Suppressor macrophage treated with lipopolysaccharide for 1 hour (primary cell): ENCODE results near the gene PSKH1.
A peak's percentile ranks its signal among the peaks of the same experiment; 100 is the strongest.
"Not testable (repeated sequence)": the region's sequence is repeated elsewhere in the genome, so short reads cannot be mapped to it uniquely, and the experiment has no call there.

ENCODE experiments used
- DNase-seq, 3 donors: peaks; one replicate each; pipeline ENCODE4 v3.0.0-alpha.2; 2020 to 2022

The PSKH1 gene

DNA sequence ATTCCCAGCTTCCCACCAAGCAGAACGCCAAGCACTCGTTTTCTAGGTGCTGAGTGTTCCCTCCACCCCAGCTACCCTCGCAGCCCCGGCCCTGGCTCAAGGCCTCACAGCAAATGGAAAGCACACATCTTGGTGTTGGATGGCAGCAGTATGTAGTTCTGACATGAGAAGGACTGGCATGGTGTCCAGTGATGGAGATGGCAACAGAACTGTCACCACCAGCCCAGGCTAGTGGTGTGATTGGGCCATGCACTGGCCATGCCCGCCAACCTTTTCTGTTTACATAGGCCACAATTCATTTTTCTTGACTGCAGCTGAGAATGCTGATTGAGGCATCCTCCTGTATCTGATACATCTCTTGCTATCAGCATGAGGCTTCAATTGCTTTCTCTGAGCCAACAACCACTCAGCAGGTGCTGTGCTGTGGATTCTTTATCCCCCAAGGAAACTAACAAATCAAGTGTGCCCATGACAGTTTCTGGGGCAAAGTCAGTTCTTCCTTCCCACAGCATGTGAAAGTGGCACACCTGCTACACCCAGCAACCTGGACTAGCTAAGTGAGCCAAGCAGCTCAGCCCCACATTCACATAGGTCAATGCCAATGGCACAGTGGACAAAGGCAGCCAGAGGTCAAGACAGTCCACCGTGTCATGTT, 71.5 kb downstream of the PSKH1 start:
- DNase-seq, result no peak

DNA sequence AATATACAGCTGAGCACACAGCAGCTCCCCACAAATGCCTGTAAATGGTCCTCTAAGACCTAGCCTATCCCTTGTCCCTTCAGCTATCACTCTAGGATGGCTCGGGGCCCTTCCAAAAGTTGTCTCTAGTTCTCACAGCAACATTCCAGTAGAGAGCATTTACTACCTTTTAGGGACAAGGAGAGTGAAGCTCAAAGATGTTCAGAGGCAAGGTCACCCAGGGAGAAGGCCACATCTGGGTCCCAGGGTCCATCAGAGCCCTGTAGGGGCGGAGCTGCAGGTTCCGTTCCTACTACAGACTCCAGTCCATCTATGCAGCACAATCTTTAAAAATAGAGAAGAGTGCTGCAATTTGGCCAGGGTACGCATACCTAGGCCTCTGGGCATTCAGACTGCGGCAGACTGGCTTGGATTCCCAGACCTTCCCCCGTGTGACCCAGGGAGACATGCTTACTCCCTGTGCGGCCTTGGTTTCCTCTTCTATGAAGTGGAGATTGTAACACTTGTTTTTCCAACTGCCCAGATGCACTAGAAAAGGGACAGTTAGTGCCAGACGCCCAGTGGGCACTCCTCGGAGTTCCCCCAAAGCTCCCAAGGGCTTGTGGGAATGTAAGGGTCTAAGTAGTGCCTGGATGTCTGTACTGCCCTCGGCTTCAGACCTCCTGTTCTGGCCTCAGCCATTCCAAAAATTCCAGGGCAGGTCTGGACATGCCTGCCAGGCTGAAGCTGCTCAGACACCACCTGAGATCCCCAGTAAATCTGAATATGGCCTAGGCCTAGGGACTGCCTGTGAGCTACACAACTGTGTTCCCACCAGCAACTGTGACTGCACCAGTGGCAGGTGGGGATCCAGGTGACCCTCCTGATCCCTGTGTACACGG, 72.9 kb downstream of the PSKH1 start:
- DNase-seq, result no peak

DNA sequence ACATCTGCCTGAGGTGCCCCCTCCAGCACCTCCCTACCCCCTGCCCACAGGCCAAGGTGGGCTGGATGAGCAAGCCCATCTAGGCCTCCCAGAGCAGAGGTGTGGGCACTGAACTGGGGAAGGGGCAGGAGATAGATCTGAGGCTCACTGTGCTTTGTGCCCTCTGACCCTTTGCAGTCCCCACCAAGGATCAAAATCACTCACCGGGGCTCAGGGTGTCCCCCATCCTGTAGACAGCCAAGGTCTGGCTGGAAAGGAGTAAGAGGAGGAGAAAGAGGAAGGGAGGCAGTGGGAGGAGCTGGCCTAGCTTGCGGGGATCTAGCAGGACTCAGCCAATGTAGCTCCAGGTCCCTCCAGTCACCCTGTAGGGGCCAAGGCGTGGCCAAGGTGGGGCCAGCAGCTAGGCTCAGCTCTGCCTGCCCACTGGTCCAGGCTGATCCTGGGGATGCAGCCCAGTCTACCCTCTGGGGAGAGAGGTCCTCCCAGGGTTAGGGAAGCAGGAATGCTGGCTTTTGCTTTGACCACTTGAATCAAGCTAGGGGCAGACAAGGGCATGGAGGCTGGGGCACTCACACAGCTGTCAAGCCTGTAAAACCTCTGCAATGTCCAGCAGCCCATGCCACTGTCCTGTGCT, 73.6 kb downstream of the PSKH1 start:
- DNase-seq, result peak in 2 of 3 donors; percentile 30 to 52

DNA sequence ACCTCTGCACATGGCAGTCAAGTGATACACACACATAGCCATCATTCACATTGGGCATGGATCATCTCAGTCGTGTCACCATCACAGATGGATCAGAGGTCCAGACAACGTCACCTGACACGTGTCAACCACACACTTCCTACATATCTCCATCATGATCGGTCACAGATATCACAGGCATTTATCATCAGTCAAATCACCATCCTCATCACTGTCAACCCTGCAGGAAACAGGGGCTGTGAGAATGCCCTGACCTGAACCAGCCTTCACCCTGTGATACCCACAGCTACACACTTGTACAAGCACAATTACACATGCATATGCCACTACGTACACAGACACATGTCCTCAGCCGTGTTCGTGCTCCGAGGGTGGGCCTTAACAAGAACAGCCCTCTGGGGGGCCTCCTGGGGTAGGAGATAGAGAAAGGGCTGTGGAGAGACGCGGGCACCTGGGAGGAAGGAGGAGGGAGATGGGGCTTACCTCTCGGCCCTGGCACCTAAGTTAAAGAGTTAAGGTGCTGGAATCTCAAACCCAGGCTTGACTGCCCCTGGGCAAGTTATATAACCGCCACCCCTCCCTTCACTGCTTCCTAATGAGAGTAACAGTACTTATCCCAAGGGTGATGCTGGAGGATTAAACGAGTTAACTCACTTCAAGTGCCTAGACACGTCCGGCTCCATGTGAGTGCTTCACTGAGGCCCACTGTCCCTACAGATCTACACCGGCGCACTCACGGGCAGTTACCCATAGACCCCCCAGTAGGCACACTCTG, 74.3 kb downstream of the PSKH1 start:
- DNase-seq, result no peak

DNA sequence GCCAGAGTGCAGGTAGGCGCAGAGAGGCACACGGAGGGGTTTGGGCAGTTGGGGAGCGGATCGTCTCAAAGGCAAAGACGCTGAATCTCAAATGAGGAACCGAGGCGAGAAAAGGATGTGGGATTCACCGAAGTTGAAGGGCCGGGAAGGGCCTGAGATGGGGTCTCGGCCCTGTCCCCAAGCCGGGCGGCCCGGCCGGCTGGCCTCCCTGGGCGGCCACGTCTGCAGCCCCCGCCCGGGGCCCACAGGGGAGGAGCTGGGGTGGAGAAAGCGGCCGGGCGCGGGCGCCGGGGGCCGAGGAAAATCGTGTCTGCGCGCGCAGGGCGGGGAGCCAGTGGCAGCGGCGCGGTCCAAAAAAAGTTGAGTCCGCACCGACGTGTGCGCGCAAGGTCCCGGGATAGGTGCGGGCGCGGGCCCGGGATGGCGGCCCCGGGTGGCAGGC, 74.9 kb downstream of the PSKH1 start:
- DNase-seq, result peak; percentile 26 to 66 (median 48)

DNA sequence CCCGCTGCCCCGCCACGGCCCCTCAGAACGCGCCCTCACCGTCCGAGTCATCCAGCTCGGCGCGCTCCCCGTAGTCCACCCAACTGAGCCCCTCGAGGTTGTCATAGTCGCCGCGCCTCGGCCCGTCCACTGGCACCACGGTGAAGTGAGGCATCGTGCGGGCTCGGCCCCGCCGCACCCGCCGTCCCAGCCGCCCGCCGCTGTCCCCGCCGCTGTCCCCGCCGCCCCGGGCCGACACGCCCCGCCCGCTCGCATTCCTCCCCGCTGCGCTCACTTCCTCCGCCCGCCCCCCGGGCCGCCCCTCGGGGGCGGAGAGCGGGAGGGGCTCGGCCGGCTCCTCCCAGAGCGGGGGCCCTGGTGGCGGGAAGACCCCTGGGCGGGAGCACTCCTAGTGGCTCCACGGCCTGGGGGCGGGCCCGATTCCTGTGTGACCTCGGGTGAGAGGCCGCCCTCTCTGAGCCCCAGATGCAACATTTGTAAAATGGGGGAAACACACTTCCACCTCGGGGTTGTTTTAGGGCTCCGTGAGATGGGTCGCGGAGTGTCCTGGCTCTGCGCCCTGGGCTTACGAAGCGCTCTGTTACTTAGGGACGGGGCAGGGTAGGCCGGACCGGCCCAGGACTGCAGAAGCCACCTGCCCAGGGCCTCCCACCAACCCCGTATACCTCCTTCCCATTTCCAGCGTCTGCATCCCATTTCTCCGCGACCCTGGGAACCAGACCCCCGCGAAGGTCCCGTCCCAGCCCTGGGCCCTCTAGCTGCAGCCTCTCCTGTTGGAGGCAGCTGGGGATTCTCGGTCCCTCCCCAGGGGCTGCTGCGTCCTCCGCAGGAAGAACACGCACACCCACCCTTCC, 75.6 kb downstream of the PSKH1 start, which contains the start of gene SLC12A4:
Gene SLC12A4 (minus strand): TSS at position 238 of the 854 bp plus-strand sequence. CDS start 84 bp downstream, at position 154.
- DNase-seq, result peak; percentile 83 to 94 (median 85)

DNA sequence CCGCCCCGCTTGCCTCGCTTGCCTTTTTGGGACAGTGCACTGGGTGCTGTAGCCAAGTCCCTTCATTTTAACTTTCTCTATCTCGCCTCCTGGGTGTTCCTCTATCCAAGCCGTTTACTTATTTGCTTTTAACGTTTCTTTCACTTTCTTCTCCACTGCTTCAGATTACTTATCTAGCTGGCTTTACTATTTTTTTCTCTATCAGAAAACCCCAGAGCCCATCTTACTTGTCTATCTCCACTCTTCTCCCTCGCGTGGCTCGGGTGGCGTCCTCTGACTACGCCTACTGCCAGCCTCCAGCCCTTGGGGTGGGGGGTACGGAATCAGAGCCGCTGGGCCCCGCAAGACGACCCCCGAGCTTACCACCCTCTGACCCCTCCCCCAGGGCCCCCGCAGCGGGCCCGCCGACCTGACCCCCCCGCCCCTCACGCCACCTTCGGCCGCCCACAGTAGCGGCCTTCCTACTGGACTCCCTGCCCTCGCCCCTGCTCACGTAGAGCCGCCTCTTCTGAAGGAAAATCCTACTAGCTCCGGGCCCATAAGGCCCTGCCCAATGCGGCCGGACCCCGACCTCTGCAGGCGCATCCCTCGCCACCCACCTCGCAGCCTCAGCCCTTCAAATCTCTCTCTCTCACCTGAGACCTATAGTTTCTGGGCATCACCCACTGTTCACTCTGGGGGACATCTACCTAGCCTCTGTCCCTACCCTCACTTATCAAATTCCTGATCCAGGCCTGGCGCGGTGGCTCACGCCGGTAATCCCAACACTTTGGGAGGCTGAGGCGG, 76.4 kb downstream of the PSKH1 start:
- DNase-seq, result peak; percentile 10 to 41 (median 26)

DNA sequence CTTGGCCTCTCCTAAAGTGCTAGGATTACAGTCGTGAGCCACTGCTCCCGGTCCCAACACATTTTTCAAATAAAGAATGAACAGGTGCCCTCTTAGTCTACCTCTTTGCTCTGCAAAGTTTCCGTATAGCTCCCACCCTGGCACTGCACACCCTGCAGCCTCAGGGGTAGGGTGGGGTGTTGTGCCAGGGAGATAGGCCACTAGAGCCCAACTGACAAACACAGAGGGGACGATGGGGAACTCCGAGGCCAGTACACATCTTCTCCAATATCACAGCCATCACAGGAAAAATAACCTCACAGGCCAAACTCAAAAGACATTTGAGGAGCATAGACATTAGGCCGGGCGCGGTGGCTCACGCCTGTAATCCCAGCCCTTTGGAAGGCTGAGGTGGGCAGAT, 78.1 kb downstream of the PSKH1 start:
- no peak for DNase-seq

DNA sequence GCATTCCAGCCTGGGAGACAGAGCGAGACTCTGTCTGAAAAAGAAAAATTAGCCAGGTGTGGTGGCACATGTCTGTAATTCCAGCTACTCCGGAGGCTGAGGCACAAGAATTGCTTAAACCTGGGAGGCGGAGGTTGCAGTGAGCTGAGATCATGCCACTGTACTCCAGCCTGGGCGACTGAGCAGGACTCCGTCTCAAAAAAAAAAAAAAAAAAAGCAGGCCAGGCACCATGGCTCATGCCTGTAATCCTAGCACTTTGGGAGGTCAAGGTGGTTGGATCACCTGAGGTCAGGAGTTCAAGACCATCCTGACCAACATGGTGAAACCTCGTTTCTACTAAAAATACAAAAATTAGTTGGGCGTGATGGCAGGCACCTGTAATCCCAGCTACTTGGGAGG, 79.2 kb downstream of the PSKH1 start:
- not testable (repeated sequence) for DNase-seq

DNA sequence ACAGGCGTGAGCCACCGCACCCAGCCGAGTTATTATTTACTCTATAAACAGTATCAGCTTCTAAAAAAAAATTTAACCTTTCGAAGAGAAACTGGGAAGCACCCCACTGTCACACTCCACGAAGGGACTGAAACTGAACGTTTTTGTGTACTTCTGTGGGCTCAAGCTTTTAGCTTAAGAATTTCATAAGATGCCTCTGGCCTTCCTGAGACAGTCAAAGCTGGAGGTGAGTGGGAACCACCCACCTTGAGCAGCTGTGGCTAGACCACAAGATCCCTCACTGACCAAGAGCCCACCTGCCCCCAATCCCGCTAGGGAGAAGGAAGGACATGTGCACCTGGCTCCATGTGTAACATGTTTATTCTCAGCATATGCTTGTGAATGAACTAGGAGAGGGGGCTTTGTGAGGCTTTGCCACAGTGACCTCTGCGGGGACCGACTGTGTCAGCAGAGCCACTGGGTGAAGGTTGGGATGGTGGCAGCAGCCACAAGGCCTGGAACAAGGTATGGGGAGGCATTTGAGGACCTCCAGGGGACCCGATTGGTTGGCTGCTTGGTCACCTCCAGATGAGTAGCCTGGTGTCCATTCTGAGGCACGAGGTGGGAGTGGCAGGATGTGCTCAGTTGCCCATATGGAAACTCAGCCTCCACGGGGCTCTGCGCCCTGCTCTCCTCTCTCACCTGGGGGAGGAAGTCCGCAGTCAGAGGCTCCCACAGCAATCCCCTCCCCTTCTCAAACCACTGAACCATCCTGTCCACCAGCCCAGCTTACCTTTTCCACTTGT, 82.5 kb downstream of the PSKH1 start:
- no peak for DNase-seq

DNA sequence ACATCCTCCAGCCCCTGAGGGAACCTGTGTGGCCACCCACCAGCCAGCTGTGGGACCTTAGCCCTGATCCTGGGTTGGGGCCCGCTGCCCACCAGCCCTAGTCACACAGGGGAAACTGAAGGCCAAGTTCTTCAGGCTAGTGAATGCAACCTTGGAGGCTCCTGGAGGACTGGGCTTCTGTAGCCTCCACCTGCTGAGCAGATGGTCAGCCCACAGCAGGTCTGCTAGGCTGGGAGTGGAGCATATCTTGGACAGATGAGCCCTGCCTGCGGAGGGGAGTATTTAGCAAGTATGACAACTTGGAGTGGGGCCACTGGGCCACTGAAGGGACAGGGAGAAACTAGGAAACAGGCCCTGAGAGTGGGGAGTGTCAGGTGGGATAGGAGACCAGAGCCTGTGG, 83.2 kb downstream of the PSKH1 start:
- no peak for DNase-seq

DNA sequence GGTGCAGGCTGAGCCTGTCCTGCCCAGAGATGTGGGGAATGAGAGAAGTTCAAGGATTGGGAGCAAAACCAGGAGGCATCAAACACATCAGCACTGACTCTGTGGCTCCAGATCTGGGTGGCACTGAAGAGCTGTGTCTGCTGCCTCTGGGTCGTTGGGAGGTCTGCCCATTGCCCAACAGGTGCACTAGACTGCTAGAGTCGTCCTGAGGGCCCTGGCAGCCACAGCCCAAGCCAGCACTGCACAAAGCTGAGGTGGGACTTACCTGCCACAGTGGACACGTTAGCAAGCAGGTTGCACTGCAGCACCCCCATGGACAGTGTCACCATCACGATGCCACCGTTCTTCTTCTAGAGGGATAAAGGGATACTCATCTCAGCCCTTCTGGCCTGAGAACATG, 84.0 kb downstream of the PSKH1 start:
- DNase-seq, result no peak

DNA sequence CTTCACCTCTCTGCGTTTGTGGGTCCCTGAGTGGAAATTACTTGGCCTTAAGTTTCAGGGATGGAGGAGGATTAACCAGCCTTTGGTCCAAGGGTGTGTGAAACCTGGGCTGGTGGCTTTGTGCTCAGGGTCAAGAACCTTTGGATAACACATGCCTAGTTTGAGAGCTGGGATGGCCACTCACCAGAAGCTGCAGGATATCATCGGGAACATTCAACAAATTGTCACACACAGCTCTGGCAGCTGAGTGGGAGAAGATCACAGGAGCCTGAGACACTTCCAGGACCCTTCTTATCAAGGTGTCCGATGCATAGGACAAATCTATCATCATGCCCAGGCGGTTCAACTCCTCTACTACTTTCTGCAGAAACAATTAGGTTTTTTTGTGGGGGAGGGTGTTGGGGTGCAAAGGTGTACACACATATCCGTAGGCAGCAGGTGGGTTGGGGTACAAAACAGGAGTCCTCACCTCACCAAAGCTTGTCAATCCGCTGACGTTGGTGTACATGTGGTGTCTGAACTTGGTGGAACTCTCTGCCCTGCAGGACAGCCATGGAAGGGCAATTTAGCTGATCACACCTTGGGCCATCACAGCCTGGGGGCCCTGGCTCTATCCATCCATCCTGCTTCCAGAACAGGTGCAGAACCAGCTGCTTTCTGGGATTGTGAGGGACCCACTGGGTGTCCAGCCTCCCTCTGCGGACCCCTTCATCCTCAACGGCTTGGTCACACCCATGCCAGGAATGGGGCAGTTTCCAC, 84.6 kb downstream of the PSKH1 start:
- DNase-seq, result no peak
